Thoracic aorta (tissue), 2 donors: ENCODE results near the gene SERPINE1. TPM values are rescaled to one million over a fixed set of nuclear protein-coding genes. Genes with fewer than 3 reads are reported as not detected.
A peak's percentile ranks its signal among the peaks of the same experiment; 100 is the strongest.

Source experiments
- ATAC-seq: fragments of 150-250 bp; one replicate; pipeline ENCODE4 v1.8.0; 2017; ENCODE audit warnings: low read depth; ENCODE audit not compliant: insufficient number of reproducible peaks, low FRiP score
- DNase-seq: peaks from one replicate; pipeline ENCODE4 v3.0.0-alpha.2; 2020; ENCODE audit warnings: low spot score
- H3K27ac ChIP-seq, 2 donors: fragments of 200-600 bp; sonication (generic); 1 replicate in 1 of 2; 2 replicates in 1 of 2; pipeline ENCODE4 v1.5.1; 2016; ENCODE audit warnings: mild to moderate bottlenecking in 2 of 2, moderate library complexity in 2 of 2
- H3K27me3 ChIP-seq: fragments of 200-600 bp; sonication (generic); replicated peaks from 2 replicates; pipeline ENCODE4 v1.6.0; 2016; ENCODE audit warnings: mild to moderate bottlenecking; ENCODE audit not compliant: insufficient read depth
- H3K36me3 ChIP-seq: fragments of 200-600 bp; sonication (generic); one replicate; pipeline ENCODE4 v1.5.1; 2016
- H3K4me1 ChIP-seq, 2 donors: fragments of 200-600 bp; sonication (generic); 1 replicate in 1 of 2; 2 replicates in 1 of 2; pipeline versions ENCODE4 v1.5.1 to v1.6.0; 2016; ENCODE audit warnings: low read depth in 2 of 2, mild to moderate bottlenecking in 1 of 2; ENCODE audit not compliant: control insufficient read depth in 1 of 2
- H3K4me3 ChIP-seq: fragments of 200-600 bp; sonication (generic); 2 replicates; pipeline ENCODE4 v1.5.1; 2016; ENCODE audit warnings: mild to moderate bottlenecking
- H3K9me3 ChIP-seq: fragments of 200-600 bp; sonication (generic); 2 replicates; pipeline ENCODE4 v1.5.1; 2016
- total RNA-seq, 2 donors: library from RNA; depleted of rRNA; stranded (reverse); fragments of >200 nt; gene quantifications; one replicate each; pipeline versions ENCODE4 v1.1.0 to v1.2.3, GENCODE V29; 2016
- TF ChIP-seq, protein P1 (sequence below): fragments of 200-600 bp; sonication (generic); IDR thresholded peaks from one replicate; pipeline ENCODE4 v1.5.1; 2019; ENCODE audit warnings: antibody characterized with exemption

Gene SERPINE1
- total RNA-seq, 2 donors from 2014 or later, result 542 to 1,009 TPM

DNA sequence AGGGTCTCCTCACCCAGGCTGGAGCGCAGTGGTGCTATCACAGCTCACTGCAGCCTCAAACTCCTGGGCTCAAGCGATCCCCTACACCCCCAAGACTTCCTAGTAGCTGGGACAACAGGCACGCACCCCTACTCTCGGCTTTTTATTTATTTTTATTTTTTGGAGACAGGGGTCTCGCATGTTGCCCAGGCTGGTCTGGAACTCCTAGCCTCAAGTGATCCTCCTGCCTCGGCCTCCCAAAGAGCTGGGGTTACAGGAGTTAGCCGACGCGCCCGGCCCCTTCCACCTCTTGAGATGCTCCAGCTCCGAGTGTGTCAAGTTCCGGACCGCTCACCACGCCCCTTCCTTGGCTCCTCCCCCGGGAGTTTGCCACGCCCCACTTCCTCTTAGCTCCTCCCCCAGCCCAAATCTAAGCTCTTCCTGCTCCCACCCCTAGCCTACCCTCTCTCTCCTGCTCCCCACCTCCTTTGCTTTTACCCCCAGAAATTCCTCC, 46.9 kb downstream of the SERPINE1 start:
- Histone ChIP-seq H3K4me1 (peaks cover 18 to 37% of the 10 kb centered on the region in 2 donors), H3K4me3 (peak overlapping the region; percentile 40), H3K27me3 (peaks cover 51% of the 10 kb centered on the region), H3K27ac (peak overlapping the region in 1 of 2 donors; percentile 47), H3K36me3 (no peaks in the 10 kb centered on the region), H3K9me3 (no peaks in the 10 kb centered on the region)
- ATAC-seq, result no peak
- TF ChIP-seq, protein P1, sequence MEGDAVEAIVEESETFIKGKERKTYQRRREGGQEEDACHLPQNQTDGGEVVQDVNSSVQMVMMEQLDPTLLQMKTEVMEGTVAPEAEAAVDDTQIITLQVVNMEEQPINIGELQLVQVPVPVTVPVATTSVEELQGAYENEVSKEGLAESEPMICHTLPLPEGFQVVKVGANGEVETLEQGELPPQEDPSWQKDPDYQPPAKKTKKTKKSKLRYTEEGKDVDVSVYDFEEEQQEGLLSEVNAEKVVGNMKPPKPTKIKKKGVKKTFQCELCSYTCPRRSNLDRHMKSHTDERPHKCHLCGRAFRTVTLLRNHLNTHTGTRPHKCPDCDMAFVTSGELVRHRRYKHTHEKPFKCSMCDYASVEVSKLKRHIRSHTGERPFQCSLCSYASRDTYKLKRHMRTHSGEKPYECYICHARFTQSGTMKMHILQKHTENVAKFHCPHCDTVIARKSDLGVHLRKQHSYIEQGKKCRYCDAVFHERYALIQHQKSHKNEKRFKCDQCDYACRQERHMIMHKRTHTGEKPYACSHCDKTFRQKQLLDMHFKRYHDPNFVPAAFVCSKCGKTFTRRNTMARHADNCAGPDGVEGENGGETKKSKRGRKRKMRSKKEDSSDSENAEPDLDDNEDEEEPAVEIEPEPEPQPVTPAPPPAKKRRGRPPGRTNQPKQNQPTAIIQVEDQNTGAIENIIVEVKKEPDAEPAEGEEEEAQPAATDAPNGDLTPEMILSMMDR, result no peak
- DNase-seq, result no peak

DNA sequence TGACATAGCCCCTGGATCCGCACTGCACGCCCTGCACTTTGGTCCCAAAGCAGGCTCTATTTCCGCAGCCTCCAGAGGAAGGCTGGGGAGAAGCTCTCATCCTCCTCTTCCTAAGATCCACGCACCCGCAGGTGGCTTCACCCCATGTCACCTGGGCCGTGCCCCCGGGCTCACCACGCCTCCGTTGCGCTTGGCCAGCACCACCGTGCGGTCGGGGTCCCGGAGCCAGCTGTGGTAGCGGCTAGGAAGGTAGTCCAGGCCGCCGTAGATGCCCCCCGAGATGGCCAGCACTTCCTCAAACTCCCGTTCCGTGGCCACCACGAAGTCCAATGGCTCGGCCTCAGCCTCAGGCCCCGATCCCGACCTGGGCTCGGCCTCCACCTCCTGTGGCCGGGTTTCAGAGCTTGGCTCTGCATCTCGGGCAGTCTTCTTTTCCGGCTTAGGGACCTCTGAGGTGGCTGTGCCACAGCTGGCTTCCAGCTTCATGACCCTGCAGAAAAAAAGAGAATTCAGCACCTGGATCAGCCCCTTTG, 47.5 kb downstream of the SERPINE1 start:
- ATAC-seq, result no peak
- no peaks in the 10 kb centered on the region for H3K36me3 ChIP-seq
- peaks cover 48% of the 10 kb centered on the region for H3K27me3 ChIP-seq
- TF ChIP-seq, protein P1, result no peak
- no peak for DNase-seq
- peaks cover 18 to 36% of the 10 kb centered on the region in 2 donors for H3K4me1 ChIP-seq
- no peak overlapping the region for H3K4me3 ChIP-seq
- no peaks in the 10 kb centered on the region for H3K9me3 ChIP-seq
- peak overlapping the region in 1 of 2 donors; percentile 47 for H3K27ac ChIP-seq

DNA sequence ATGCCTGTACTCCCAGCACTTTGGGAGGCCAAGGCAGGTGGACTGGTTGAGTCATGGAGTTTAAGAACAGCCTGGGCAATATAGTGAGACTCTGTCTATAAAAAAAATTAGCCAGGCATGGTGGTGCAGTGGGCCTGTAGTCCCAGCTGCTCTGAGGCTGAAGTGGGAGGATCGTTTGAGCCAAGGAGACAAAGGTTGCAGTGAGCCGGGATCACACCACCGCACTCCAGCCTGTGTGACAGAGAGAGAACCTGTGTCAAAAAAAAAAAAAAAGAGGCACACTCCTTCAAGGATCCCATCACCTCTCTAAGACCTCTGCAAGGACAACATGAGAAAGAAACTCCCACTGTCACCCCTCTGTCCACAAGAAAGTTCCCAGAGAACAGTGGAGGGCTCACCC, 48.8 kb downstream of the SERPINE1 start:
- Histone ChIP-seq H3K9me3 (no peaks in the 10 kb centered on the region), H3K27me3 (peaks cover 40% of the 10 kb centered on the region), H3K27ac (no peak overlapping the region), H3K36me3 (no peaks in the 10 kb centered on the region), H3K4me1 (peaks cover 12 to 36% of the 10 kb centered on the region in 2 donors), H3K4me3 (no peak overlapping the region)
- ATAC-seq (no peak), DNase-seq (no peak)
- TF ChIP-seq, protein P1, result no peak

DNA sequence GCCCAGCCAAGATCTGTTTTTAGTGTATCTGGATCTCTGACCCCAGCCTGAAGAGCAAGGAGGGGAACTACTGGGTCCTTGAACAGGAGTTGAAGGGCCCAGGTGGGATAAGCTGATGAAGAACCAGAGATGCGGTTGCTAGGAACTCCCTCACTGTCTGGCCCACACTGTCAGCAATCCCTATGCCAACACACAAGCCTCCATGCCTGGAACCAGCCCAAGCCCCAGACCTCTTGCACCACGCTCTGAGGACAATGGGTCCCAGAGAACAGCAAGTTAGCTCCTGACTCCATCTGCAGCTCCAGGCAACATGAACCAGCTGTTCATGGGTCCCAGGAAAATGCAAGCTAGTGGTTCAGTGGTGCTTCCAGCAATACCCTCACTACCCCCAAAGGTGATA, 50.7 kb downstream of the SERPINE1 start:
- H3K4me1 ChIP-seq, result peaks cover 6 to 25% of the 10 kb centered on the region in 2 donors
- H3K27ac ChIP-seq, result no peak overlapping the region
- no peaks in the 10 kb centered on the region for H3K9me3 ChIP-seq
- H3K4me3 ChIP-seq, result no peak overlapping the region
- TF ChIP-seq, protein P1, result no peak
- ATAC-seq (no peak), DNase-seq (no peak)
- peaks cover 24% of the 10 kb centered on the region for H3K27me3 ChIP-seq
- H3K36me3 ChIP-seq, result no peaks in the 10 kb centered on the region

DNA sequence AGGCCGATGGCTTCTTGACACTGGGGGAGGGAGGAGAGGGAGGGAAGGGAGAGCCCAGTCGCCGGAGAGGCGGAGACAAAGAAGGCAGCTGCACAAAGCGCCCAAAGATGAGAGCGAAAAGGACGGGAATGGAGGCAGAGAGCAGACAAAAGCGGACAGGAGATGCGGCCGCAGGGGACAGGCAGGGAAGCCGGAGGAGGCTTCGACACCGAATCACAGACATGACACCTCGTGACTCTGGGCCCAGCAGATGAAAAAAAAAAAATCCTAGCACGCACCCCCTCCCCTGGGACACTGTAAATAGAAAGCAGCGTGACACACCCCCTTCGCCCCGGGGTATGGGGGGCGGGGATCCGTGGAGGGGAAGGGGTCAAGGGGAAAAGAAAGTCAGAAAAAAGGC, 52.2 kb downstream of the SERPINE1 start:
- ATAC-seq, result no peak
- Histone ChIP-seq H3K27me3 (peaks cover 19% of the 10 kb centered on the region), H3K27ac (no peak overlapping the region), H3K36me3 (no peaks in the 10 kb centered on the region), H3K4me3 (no peak overlapping the region), H3K9me3 (no peaks in the 10 kb centered on the region), H3K4me1 (peaks cover 0 to 13% of the 10 kb centered on the region in 2 donors)
- DNase-seq, result no peak
- TF ChIP-seq, protein P1, result no peak
